Endothelial cell of umbilical vein (primary cell): ENCODE measurements around the gene TROAP. TPM values are rescaled to one million over a fixed set of nuclear protein-coding genes. Genes with fewer than 3 reads are reported as not detected.

Experiments used
- BruUV-seq: library from RNA; stranded (reverse); fragments of 400-500 nt; replicated peaks from 2 replicates; lab custom pipeline; 2021; lab: Mats Ljungman, UMichigan
- CTCF ChIA-PET: fragments of 300-600, 350-600 bp; sonication (Branson Sonifier 250); formaldehyde crosslinking; loops from one replicate; lab custom pipeline; 2021; ENCODE audit warnings: antibody characterized with exemption, inconsistent platforms; lab: Charles Lee
- POLR2A ChIA-PET: fragments of 300-600, 350-600 bp; sonication (Branson Sonifier 250); formaldehyde crosslinking; loops from one replicate; lab custom pipeline; 2021; ENCODE audit warnings: antibody characterized with exemption, inconsistent platforms; lab: Charles Lee
- DNase-seq: peaks from one replicate; pipeline ENCODE4 v3.0.0-alpha.2; 2011; ENCODE audit warnings: low read depth, low spot score
- FAIRE-seq: peaks from 2 replicates; lab custom pipeline; 2011; peaks lifted over from hg19 to GRCh38; lab: Jason Lieb, UNC
- H2AFZ ChIP-seq: 2 replicates; pipeline ENCODE4 v1.6.0; 2012; ENCODE audit warnings: low read depth, low read length, control low read depth, inconsistent platforms
- H3K27ac ChIP-seq: 2 replicates; pipeline ENCODE4 v1.5.1; 2011; ENCODE audit warnings: low read depth, mild to moderate bottlenecking, control low read depth, low read length, moderate library complexity; ENCODE audit not compliant: insufficient read depth
- H3K27me3 ChIP-seq, 2 experiments: 2 replicates each; pipeline versions ENCODE4 v1.6.0 to v1.6.1; 2011; ENCODE audit warnings: low read length in 2 of 2, mixed read lengths in 1 of 2; ENCODE audit not compliant: control insufficient read depth in 2 of 2, insufficient read depth in 2 of 2
- H3K36me3 ChIP-seq, 2 experiments: 2 replicates in 1 of 2; 3 replicates in 1 of 2; pipeline ENCODE4 v1.5.1; 2011; ENCODE audit warnings: low read length in 2 of 2, mild to moderate bottlenecking in 1 of 2, moderate library complexity in 1 of 2; ENCODE audit not compliant: control insufficient read depth in 2 of 2, insufficient read depth in 2 of 2; ENCODE audit errors: extremely low read depth in 1 of 2
- H3K4me1 ChIP-seq: 3 replicates; pipeline ENCODE4 v1.5.1; 2011; ENCODE audit warnings: mild to moderate bottlenecking, low read length; ENCODE audit not compliant: control insufficient read depth, insufficient read depth; ENCODE audit errors: extremely low read depth
- H3K4me2 ChIP-seq: 2 replicates; pipeline ENCODE4 v1.6.1; 2011; ENCODE audit warnings: low read length, control low read depth, mixed read lengths; ENCODE audit not compliant: insufficient read depth
- H3K4me3 ChIP-seq, 3 experiments: fragments of 200-600 bp in 1 of 3; sonication (generic), shearing (Covaris generic) in 1 of 3; replicated peaks in 1 of 3; 2 replicates each; pipeline ENCODE4 v1.5.1; 2011 to 2016; ENCODE audit warnings: control low read depth in 3 of 3, low read length in 3 of 3, mild to moderate bottlenecking in 2 of 3, inconsistent platforms in 1 of 3, low read depth in 1 of 3, moderate library complexity in 1 of 3; ENCODE audit not compliant: insufficient read depth in 1 of 3
- H3K79me2 ChIP-seq: 2 replicates; pipeline ENCODE4 v1.6.0; 2012; ENCODE audit warnings: low read length, inconsistent platforms; ENCODE audit not compliant: control insufficient read depth, insufficient read depth
- H3K9ac ChIP-seq: replicated peaks from 2 replicates; pipeline ENCODE3; 2011; ENCODE audit warnings: low read length, control low read depth; ENCODE audit not compliant: insufficient read depth; ENCODE audit errors: extremely low read depth
- H3K9me1 ChIP-seq: replicated peaks from 3 replicates; pipeline ENCODE4 v1.6.0; 2011; ENCODE audit warnings: mild to moderate bottlenecking, low read length; ENCODE audit not compliant: control insufficient read depth, insufficient read depth; ENCODE audit errors: extremely low read depth
- H3K9me3 ChIP-seq: replicated peaks from 2 replicates; pipeline ENCODE4 v1.5.1; 2012; ENCODE audit warnings: low read length, inconsistent platforms; ENCODE audit not compliant: control insufficient read depth, insufficient read depth
- H4K20me1 ChIP-seq: replicated peaks from 2 replicates; pipeline ENCODE3; 2011; ENCODE audit warnings: mild to moderate bottlenecking, low read length; ENCODE audit not compliant: control insufficient read depth, insufficient read depth; ENCODE audit errors: extremely low read depth
- CTCF ChIP-seq, 2 donors: IDR thresholded peaks; 1 replicate in 1 of 2; 2 replicates in 1 of 2; pipeline ENCODE4 v1.5.1; 2011; ENCODE audit warnings: low read length in 2 of 2, mild to moderate bottlenecking in 2 of 2, moderate library complexity in 2 of 2, control low read depth in 1 of 2, inconsistent platforms in 1 of 2, low read depth in 1 of 2; ENCODE audit not compliant: insufficient read depth in 1 of 2; ENCODE audit errors: extremely low read depth in 1 of 2
- EZH2 ChIP-seq: IDR thresholded peaks from 2 replicates; pipeline ENCODE4 v1.6.1; 2012; ENCODE audit warnings: borderline replicate concordance, low read depth, mild to moderate bottlenecking, moderate library complexity, low read length, inconsistent platforms; ENCODE audit not compliant: severe bottlenecking
- FOS ChIP-seq: IDR thresholded peaks from 2 replicates; pipeline ENCODE4 v1.6.1; 2011; ENCODE audit warnings: mild to moderate bottlenecking, low read length, moderate library complexity, borderline replicate concordance; ENCODE audit not compliant: insufficient read depth
- GATA2 ChIP-seq: IDR thresholded peaks from 2 replicates; pipeline ENCODE4 v1.7.0; 2011; ENCODE audit warnings: low read depth, mild to moderate bottlenecking, moderate library complexity, mixed read lengths, low read length; ENCODE audit not compliant: insufficient read length, insufficient read depth
- JUN ChIP-seq: IDR thresholded peaks from 2 replicates; pipeline ENCODE4 v1.6.1; 2011; ENCODE audit warnings: borderline replicate concordance, low read depth; ENCODE audit not compliant: insufficient read length, insufficient read depth
- MAX ChIP-seq: IDR thresholded peaks from 2 replicates; pipeline ENCODE4 v1.6.1; 2011; ENCODE audit not compliant: insufficient read depth, insufficient read length
- MYC ChIP-seq: IDR thresholded peaks from one replicate; pipeline ENCODE4 v1.6.1; 2011; ENCODE audit warnings: mild to moderate bottlenecking, low read depth, low read length
- POLR2A ChIP-seq: IDR thresholded peaks from 2 replicates; pipeline ENCODE4 v1.6.1; 2012; ENCODE audit warnings: low read depth, mild to moderate bottlenecking, control low read depth, low read length
- POLR2AphosphoS5 ChIP-seq: IDR thresholded peaks from 2 replicates; pipeline ENCODE4 v1.6.1; 2012; ENCODE audit warnings: low read depth, mild to moderate bottlenecking, control low read depth, low read length, moderate library complexity; ENCODE audit not compliant: insufficient read depth
- dilution Hi-C: fragments of 300-500 bp; cut with MboI; formaldehyde crosslinking; loops from one replicate; pipeline ENCODE4 v1.15.0; 2019; ENCODE audit warnings: low sequenced_read_pairs; ENCODE audit not compliant: extremely low pct_ligation_motif_present
- intact Hi-C: fragments of 100-400 bp; cut with micrococcal nuclease; formaldehyde crosslinking; loops from one replicate; pipeline ENCODE4 v1.10.0; 2022
- polyA plus RNA-seq, 4 experiments: library from polyadenylated mRNA; depleted of rRNA in 3 of 4; stranded (reverse) in 3 of 4; unstranded in 1 of 4; fragments of >200 nt; gene quantifications; 2 replicates each; pipeline versions ENCODE4 v1.2.1 to v1.2.3, GENCODE V29; 2011 to 2012; ENCODE audit warnings: missing spikeins in 1 of 4
- total RNA-seq: library from RNA; stranded (reverse); gene quantifications from 2 replicates; pipeline ENCODE4 v1.2.3, GENCODE V29; 2021

TROAP gene
- total and polyA plus RNA-seq, 2 donors (not counting 3 experiments of a cell fraction or from before 2014, with no cell fraction given): 31.7 to 68.6 TPM

- DNase-seq: no peak
- H4K20me1 ChIP-seq: no peaks in the 10 kb centered on the region
- H3K79me2 ChIP-seq: no peaks in the 10 kb centered on the region
- H2AFZ ChIP-seq: no peak overlapping the region
- no peak overlapping the region for H3K27ac ChIP-seq
- intact Hi-C loops: loop anchor here (5.0 kb wide), 1 partner anchor 208 kb away; the partner anchor contains the start of gene MCRS1
- ChIA-PET CTCF (interaction anchor here (0.6 to 12.8 kb wide), 27 partner anchors 8 to 222 kb away, joined by 3 to 679 read pairs (median 21); partner anchors contain the start of genes C1QL4, DNAJC22, KCNH3 and PRPH), POLR2A (no interaction called here)
- H3K9ac ChIP-seq: no peak overlapping the region
- H3K4me2 ChIP-seq: no peak overlapping the region
- TF ChIP-seq JUN: no peak
- TF ChIP-seq CTCF (IDR thresholded peaks at IDR 0.05; ENCODE audit: extremely low read depth in 1 of 2, insufficient read depth in 1 of 2, low read depth in 1 of 2, low read length in 2 of 2): no peak
- TF ChIP-seq GATA2: no peak
- TF ChIP-seq FOS: no peak
- no peak for TF ChIP-seq POLR2AphosphoS5
- no peak for TF ChIP-seq POLR2A
- TF ChIP-seq MAX: no peak
- TF ChIP-seq EZH2: no peak
- TF ChIP-seq MYC: no peak
- H3K27me3 ChIP-seq: no peaks in the 10 kb centered on the region
- H3K4me1 ChIP-seq: peaks cover under 1% of the 10 kb centered on the region
- H3K9me1 ChIP-seq: no peaks in the 10 kb centered on the region
- H3K36me3 ChIP-seq: no peaks in the 10 kb centered on the region
- dilution Hi-C loops: loop anchor here (25.0 kb wide), 1 partner anchor 153 kb away; no protein-coding TSS in a partner anchor
- no peak for FAIRE-seq
- BruUV-seq: no TSS peak
- no peaks in the 10 kb centered on the region for H3K9me3 ChIP-seq
- no peak overlapping the region for H3K4me3 ChIP-seq
Observed at GRCh38 chr12:49359671-49360070, 36.6 kb downstream of the TROAP start.
